Right hindlimb (tissue), 1 donor: ENCODE data around the gene TBC1D10A.

Experiments
- DNase-seq: peaks from one replicate; pipeline ENCODE4 v3.0.0-alpha.2; 2018

Gene TBC1D10A, protein sequence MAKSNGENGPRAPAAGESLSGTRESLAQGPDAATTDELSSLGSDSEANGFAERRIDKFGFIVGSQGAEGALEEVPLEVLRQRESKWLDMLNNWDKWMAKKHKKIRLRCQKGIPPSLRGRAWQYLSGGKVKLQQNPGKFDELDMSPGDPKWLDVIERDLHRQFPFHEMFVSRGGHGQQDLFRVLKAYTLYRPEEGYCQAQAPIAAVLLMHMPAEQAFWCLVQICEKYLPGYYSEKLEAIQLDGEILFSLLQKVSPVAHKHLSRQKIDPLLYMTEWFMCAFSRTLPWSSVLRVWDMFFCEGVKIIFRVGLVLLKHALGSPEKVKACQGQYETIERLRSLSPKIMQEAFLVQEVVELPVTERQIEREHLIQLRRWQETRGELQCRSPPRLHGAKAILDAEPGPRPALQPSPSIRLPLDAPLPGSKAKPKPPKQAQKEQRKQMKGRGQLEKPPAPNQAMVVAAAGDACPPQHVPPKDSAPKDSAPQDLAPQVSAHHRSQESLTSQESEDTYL

DNA sequence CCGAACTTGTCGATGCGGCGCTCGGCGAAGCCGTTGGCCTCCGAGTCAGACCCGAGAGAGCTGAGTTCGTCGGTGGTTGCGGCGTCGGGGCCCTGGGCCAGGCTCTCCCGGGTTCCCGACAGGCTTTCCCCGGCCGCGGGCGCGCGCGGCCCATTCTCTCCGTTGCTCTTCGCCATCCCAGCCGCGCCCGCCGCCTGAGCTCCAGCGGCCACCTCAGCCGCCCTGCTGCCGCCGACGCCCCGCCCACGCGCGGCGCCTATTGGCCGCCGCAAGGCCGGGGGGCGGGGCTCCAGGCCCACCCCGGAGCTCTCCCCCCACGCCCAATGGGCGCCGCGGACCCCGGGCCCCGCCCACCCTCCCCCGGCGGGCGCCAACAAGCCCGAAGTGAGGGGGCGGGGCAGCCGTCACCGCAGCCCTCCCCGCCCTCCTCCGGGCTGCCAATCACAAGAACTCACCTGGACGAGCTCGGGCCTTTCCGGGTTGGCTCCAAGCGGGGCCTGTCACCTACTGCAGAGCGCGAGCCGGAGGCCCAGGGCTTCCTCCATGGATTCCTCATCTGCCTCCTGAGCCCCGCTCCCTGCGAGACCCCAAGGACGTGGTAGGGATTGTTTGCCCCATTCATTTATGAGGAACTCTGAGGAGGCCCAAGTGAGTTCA is at the start of gene TBC1D10A:
Gene TBC1D10A, minus strand, starts transcription at position 236 of the 657 bp plus-strand sequence. Its CDS starts 60 bp downstream, at position 176.
- DNase-seq, result peak; percentile 92

- DNase-seq, result no peak
Observed at GRCh38 chr22:30375312-30375849, 48.6 kb upstream of the TBC1D10A start.

DNA sequence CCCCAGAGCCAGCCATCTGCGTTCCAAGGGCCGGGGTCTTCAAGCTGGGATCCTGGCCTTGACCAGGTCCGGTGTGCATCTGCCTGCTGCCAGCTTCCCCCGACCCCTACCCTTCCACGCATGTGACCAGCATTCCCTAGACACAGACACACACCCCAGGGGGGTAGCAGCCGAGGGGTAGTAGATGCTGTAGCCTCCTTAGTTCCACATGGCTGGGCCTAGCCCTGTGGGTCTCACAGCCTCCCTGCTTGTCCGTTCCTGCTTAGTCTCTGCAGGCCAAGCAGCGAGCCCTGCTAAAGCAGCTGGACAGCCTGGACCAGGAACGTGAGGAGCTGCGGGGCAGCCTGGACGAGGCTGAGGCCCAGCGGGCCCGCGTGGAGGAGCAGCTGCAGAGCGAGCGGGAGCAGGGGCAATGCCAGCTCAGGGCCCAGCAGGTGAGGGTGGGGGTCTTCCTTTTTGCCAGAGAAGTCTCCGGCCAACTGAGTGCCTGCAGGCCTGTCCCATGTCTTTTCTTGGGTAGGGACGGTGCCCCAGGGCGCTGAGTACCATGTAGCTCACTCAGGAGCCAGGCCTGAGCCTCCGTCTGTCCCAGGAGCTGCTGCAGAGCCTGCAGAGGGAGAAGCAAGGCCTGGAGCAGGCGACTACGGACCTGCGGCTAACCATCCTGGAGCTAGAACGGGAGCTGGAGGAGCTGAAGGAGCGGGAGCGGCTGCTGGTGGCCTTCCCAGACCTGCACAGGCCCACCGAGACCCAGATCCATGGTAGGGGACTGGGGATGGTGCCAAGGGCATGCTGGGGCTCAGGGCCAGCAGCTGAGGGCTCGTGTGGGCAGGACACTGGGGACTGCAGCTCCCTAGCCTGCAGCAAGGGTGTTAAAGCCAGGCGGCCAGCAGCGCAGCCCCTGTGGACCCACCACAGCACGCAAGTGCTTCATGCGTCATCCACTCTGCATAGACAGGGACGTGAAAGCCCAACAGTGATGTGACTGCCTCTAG is 46.9 kb upstream of the TBC1D10A start:
- DNase-seq, result no peak

GRCh38 chr22:30372915-30373314 is 46.2 kb upstream of the TBC1D10A start:
- DNase-seq, result no peak

- DNase-seq, result no peak
Observed at GRCh38 chr22:30371981-30372380, 45.2 kb upstream of the TBC1D10A start.

- no peak for DNase-seq
Observed at GRCh38 chr22:30371321-30371720, 44.6 kb upstream of the TBC1D10A start.

DNA sequence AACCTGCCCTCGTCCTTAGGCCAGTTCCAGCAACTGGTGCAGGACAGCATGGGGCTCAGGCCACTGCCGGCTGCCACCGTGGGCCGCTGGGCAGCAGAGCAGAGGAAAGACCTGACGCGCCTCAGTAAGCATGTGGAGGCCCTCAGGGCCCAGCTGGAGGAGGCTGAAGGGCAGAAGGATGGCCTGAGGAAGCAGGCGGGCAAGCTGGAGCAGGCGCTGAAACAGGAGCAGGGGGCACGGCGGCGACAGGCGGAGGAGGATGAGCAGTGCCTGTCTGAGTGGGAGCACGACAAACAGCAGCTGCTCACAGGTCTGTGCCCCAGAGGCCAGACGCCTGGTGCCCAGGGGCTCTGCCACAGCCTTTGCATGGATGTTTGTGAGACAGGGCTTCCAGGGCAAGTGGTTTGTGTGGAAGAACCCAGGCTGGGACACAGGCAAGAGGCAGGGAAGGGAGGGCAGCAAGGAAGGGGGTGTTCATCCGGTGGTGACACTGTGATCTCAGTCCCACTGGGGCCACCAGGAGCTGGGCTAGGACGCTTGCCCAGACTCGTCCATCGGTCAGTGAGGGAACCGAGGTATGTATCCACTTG is 44.0 kb upstream of the TBC1D10A start:
- no peak for DNase-seq

GRCh38 chr22:30368420-30368819 is 41.7 kb upstream of the TBC1D10A start:
- DNase-seq, result no peak

DNA sequence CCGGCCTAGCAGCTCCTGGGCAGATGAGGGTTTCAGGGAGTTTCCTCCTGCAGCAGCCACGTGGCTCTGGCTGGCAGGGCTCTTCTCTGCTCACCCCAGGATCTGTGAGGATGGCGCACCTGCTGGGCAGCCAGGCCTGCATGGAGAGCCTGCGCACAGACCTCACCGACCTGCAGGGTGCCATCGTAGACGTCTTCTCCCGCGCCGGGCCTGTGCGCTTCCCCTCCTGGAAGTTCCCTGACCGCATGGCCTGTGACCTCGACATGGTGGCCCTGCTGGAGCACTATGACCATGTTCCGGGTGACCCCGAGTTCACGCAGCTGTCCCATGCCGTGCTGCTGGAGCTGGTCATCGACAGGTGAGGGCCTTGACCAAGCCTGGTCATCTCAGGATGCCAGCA is 39.1 kb upstream of the TBC1D10A start:
- no peak for DNase-seq

DNA sequence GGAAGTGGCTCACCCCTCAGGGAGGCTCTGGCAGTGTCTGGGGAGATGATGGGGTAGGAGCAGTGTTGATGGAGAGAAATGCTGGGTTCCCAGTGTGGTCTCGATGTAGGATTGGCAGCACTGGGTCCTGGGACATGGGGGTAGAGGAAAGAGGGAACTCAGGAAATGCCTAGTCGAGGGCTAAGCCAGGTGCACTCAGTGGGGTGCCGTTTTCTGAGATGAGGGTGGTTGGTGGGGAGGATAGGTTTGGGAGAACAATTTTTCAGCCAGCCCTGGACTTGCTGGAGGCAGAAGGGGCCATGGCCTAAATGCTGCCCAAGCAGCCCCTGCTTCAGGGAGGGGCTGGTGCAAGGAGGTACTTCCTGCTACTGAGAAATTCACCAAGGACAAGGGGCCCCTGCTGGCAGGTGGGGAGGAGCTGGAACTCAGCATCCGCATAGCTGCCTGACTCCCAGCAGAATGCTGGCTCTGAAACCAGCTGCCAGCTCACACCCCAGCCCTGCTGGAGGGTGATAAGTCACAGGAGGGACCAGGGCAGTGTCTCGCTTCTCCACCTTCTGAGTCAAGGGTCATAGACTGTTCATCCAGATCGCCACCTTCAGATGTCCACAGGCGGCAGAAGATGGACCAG is 36.0 kb upstream of the TBC1D10A start:
- no peak for DNase-seq

DNA sequence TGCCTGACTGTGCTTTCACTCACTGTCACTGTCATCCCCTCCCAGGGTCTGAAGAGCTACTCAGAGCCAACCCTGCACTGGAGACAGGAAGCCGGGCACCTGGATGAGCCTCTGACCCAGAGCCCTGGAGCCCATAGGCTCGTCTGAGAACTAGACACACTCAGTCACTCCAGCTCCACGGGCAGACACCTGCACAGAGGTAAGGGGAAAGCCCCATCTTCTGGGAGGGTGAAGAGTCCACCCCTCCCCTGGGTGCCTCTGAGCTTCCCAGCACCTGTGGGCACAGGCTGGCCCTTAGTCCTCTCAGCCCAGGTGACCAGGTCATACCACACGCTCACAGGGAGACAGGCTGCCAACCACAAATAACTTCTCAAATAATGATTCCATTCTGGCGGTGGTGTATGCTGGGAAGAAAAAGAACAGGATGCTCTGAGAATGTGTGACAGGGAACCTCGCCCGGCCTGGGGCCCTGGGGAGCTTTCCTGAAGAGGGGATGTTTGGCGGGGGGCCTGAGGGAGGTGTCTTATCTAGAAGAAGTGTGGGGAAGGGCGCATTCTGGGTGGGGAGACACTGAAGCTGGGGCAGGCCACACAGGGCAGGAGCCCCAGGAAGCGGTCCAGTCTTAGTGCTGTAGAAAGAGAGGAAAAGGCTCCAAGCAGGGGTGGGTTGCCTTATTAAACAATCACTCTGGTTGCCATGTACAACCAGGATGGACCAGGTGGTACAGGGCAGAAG is 35.3 kb upstream of the TBC1D10A start:
- no peak for DNase-seq

DNA sequence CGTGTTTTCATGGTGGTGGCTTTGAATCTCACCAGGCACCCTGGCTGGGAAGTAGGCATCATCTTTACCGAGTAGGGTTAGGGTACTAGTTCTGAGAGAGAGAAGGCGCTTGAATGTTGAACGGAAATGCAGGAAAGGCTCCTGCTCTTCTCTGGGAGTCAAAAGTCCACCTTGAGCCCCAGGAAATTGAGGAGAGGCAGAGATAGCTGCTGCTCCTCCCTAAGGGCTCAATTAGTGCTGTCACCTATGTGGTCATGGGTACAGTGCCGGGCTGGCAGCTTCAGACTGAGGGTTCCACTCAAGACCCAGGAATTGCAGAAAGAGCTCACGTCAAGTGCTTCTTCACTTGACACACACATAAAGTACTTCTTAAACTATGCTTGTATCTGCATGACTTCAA is 31.8 kb upstream of the TBC1D10A start:
- no peak for DNase-seq

- DNase-seq, result no peak
Observed at GRCh38 chr22:30357650-30358215, 31.0 kb upstream of the TBC1D10A start.

- DNase-seq, result no peak
Observed at GRCh38 chr22:30357236-30357570, 30.5 kb upstream of the TBC1D10A start.

GRCh38 chr22:30356449-30357235 is 29.9 kb upstream of the TBC1D10A start, which contains the start of the genes CCDC157 and SF3A1:
Gene CCDC157, plus strand, starts transcription at chr22:30357007. Its CDS starts 8,994 bp downstream, at chr22:30366001.
Gene SF3A1, minus strand, starts transcription at chr22:30356894. Its CDS starts 102 bp downstream, at chr22:30356792.
- peak; percentile 92 for DNase-seq

DNA sequence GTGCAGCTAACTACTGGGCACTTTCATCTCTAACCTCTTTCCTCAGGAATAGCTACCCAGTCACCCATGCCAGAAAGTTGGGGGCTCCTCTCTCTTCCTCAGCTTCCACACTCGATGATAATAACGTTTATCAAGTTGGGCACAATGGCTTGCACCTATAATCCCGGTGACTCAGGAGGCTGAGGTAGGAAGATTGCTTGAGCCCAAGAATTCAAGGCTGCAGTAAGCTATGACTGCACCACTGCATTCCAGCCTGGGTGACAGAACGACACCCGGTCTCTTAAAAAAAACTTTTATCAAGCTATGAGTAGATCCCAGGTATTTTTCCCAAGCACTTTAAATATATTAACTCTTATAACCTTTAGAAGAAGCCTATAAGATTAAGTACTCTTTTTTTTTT is 27.9 kb upstream of the TBC1D10A start:
- no peak for DNase-seq

GRCh38 chr22:30351226-30351625 is 24.5 kb upstream of the TBC1D10A start:
- DNase-seq, result no peak

GRCh38 chr22:30348809-30349208 is 22.1 kb upstream of the TBC1D10A start:
- DNase-seq, result no peak

GRCh38 chr22:30348404-30348803 is 21.7 kb upstream of the TBC1D10A start:
- DNase-seq, result no peak
